ENCODE data around the gene S100A5.
"Not testable (repeated sequence)": the region's sequence is repeated elsewhere in the genome, so short reads cannot be mapped to it uniquely, and the experiment has no call there.

The S100A5 gene

GRCh38 chr1:153535242-153536011 lies 5.3 kb downstream of the S100A5 start, which contains the start of gene S100A6:
Gene S100A6 (minus strand): TSS chr1:153535991. CDS start chr1:153535339, 652 bp downstream.
- in situ Hi-C loops (cut with HindIII; ENCODE audit: low sequenced_read_pairs): no loop called here

GRCh38 chr1:153534925-153535241 lies 5.9 kb downstream of the S100A5 start:
- in situ Hi-C loops (cut with HindIII; ENCODE audit: low sequenced_read_pairs): no loop called here

- in situ Hi-C loops (cut with HindIII; ENCODE audit: low sequenced_read_pairs): no loop called here
Measured at GRCh38 chr1:153534226-153534924, 6.4 kb downstream of the S100A5 start.

- in situ Hi-C loops (cut with HindIII; ENCODE audit: low sequenced_read_pairs): no loop called here
Measured at GRCh38 chr1:153533689-153534201, 7.0 kb downstream of the S100A5 start.

- in situ Hi-C loops (cut with HindIII; ENCODE audit: low sequenced_read_pairs): no loop called here
Measured at GRCh38 chr1:153532769-153533599, 7.8 kb downstream of the S100A5 start.

GRCh38 chr1:153532181-153532580 lies 8.6 kb downstream of the S100A5 start:
- in situ Hi-C loops (cut with HindIII; ENCODE audit: low sequenced_read_pairs): no loop called here

GRCh38 chr1:153531638-153532037 lies 9.1 kb downstream of the S100A5 start:
- in situ Hi-C loops (cut with HindIII; ENCODE audit: low sequenced_read_pairs): no loop called here

GRCh38 chr1:153527683-153528040 lies 13.1 kb downstream of the S100A5 start:
- in situ Hi-C loops (cut with HindIII; ENCODE audit: low sequenced_read_pairs): no loop called here

- in situ Hi-C loops (cut with HindIII; ENCODE audit: low sequenced_read_pairs): no loop called here
Measured at GRCh38 chr1:153527023-153527682, 13.6 kb downstream of the S100A5 start.

GRCh38 chr1:153526132-153526543 lies 14.6 kb downstream of the S100A5 start:
- in situ Hi-C loops (cut with HindIII; ENCODE audit: low sequenced_read_pairs): no loop called here

- in situ Hi-C loops (cut with HindIII; ENCODE audit: low sequenced_read_pairs): no loop called here
Measured at GRCh38 chr1:153525088-153525728, 15.5 kb downstream of the S100A5 start.

GRCh38 chr1:153522353-153523048 lies 18.2 kb downstream of the S100A5 start:
- in situ Hi-C loops (cut with HindIII; ENCODE audit: low sequenced_read_pairs): not testable (repeated sequence)

GRCh38 chr1:153521808-153522207 lies 18.9 kb downstream of the S100A5 start:
- in situ Hi-C loops (cut with HindIII; ENCODE audit: low sequenced_read_pairs): not testable (repeated sequence)

GRCh38 chr1:153520818-153521476 lies 19.8 kb downstream of the S100A5 start:
- in situ Hi-C loops (cut with HindIII; ENCODE audit: low sequenced_read_pairs): no loop called here

- in situ Hi-C loops (cut with HindIII; ENCODE audit: low sequenced_read_pairs): not testable (repeated sequence)
Measured at GRCh38 chr1:153520137-153520691, 20.5 kb downstream of the S100A5 start.

- in situ Hi-C loops (cut with HindIII; ENCODE audit: low sequenced_read_pairs): no loop called here
Measured at GRCh38 chr1:153519242-153519641, 21.5 kb downstream of the S100A5 start.

- in situ Hi-C loops (cut with HindIII; ENCODE audit: low sequenced_read_pairs): no loop called here
Measured at GRCh38 chr1:153515504-153516394, 25.0 kb downstream of the S100A5 start.

- in situ Hi-C loops (cut with HindIII; ENCODE audit: low sequenced_read_pairs): no loop called here
Measured at GRCh38 chr1:153513666-153514065, 27.1 kb downstream of the S100A5 start.
